Left ventricle myocardium inferior (tissue), 1 donor: ENCODE measurements around the gene SMAD5. TPM values are rescaled to one million over a fixed set of nuclear protein-coding genes. Genes with fewer than 3 reads are reported as not detected.

ENCODE experiments used
- DNase-seq: peaks from one replicate; pipeline ENCODE4 v3.0.0-alpha.2; 2020
- H3K27ac ChIP-seq: fragments of 200-600 bp; replicated peaks from 2 replicates; pipeline ENCODE4 v1.8.0; 2021
- H3K27me3 ChIP-seq: fragments of 200-600 bp; 2 replicates; pipeline ENCODE4 v1.8.0; 2021; ENCODE audit warnings: low read depth
- H3K36me3 ChIP-seq: fragments of 200-600 bp; 2 replicates; pipeline ENCODE4 v1.8.0; 2021
- H3K4me1 ChIP-seq: fragments of 200-600 bp; 2 replicates; pipeline ENCODE4 v1.8.0; 2021
- H3K4me3 ChIP-seq: fragments of 200-600 bp; 2 replicates; pipeline ENCODE4 v1.8.0; 2021; ENCODE audit warnings: mild to moderate bottlenecking, moderate library complexity
- H3K9me3 ChIP-seq: fragments of 200-600 bp; replicated peaks from 2 replicates; pipeline ENCODE4 v1.8.0; 2021
- CTCF ChIP-seq: fragments of 200-600 bp; IDR thresholded peaks from 2 replicates; pipeline ENCODE4 v1.8.0; 2021; ENCODE audit warnings: antibody characterized with exemption, mild to moderate bottlenecking, borderline replicate concordance
- intact Hi-C: fragments of 100-400 bp; cut with micrococcal nuclease; formaldehyde crosslinking; loops from one replicate; pipeline ENCODE4 v1.11.0; 2022
- total RNA-seq: library from RNA; stranded (reverse); fragmentation: NEBNext Ultra II Directional; extraction: Animal tissue kit (Norgen Biotek cat#: 25700); gene quantifications from one replicate; pipeline ENCODE4 v1.2.1, GENCODE V29; 2021
- donor health status: DM: no; HTN: yes; CAD: no; lungs with severe emphysema.

The SMAD5 gene
- total RNA-seq, 1 donor from 2014 or later = 34.8 TPM

- intact Hi-C loops = no loop called here
Observed at GRCh38 chr5:136108766-136109165, 23.9 kb upstream of the SMAD5 start.

GRCh38 chr5:136109453-136110135 is 23.1 kb upstream of the SMAD5 start:
- no peaks in the 10 kb centered on the region for H3K9me3 ChIP-seq
- no peak for TF ChIP-seq CTCF
- no peak overlapping the region for H3K27ac ChIP-seq
- no peak for DNase-seq
- H3K36me3 ChIP-seq = no peaks in the 10 kb centered on the region
- peaks cover 2% of the 10 kb centered on the region for H3K4me1 ChIP-seq
- H3K4me3 ChIP-seq = no peak overlapping the region
- H3K27me3 ChIP-seq = no peaks in the 10 kb centered on the region
- intact Hi-C loops = no loop called here

More at GRCh38 chr5:136108766-136109165, 23.9 kb upstream of the SMAD5 start:
- H3K27me3 ChIP-seq = no peaks in the 10 kb centered on the region
- no peak for TF ChIP-seq CTCF
- DNase-seq = no peak
- H3K4me1 ChIP-seq = peaks cover 10% of the 10 kb centered on the region
- no peaks in the 10 kb centered on the region for H3K9me3 ChIP-seq
- no peak overlapping the region for H3K27ac ChIP-seq
- H3K36me3 ChIP-seq = no peaks in the 10 kb centered on the region
- H3K4me3 ChIP-seq = no peak overlapping the region

- no peak for DNase-seq
- intact Hi-C loops = no loop called here
- TF ChIP-seq CTCF = no peak
- Histone ChIP-seq H3K4me3 (no peak overlapping the region), H3K27ac (no peak overlapping the region), H3K4me1 (no peaks in the 10 kb centered on the region), H3K27me3 (no peaks in the 10 kb centered on the region), H3K9me3 (no peaks in the 10 kb centered on the region), H3K36me3 (no peaks in the 10 kb centered on the region)
Observed at GRCh38 chr5:136113606-136114005, 19.0 kb upstream of the SMAD5 start.

GRCh38 chr5:136114414-136115125 is 18.1 kb upstream of the SMAD5 start:
- no peaks in the 10 kb centered on the region for H3K36me3 ChIP-seq
- no peaks in the 10 kb centered on the region for H3K9me3 ChIP-seq
- H3K4me3 ChIP-seq = no peak overlapping the region
- no peak for TF ChIP-seq CTCF
- no peak for DNase-seq
- no peaks in the 10 kb centered on the region for H3K4me1 ChIP-seq
- H3K27ac ChIP-seq = no peak overlapping the region
- intact Hi-C loops = no loop called here
- H3K27me3 ChIP-seq = no peaks in the 10 kb centered on the region

GRCh38 chr5:136115183-136115865 is 17.3 kb upstream of the SMAD5 start:
- Histone ChIP-seq H3K36me3 (no peaks in the 10 kb centered on the region), H3K4me3 (no peak overlapping the region), H3K9me3 (no peaks in the 10 kb centered on the region), H3K4me1 (no peaks in the 10 kb centered on the region), H3K27me3 (no peaks in the 10 kb centered on the region), H3K27ac (no peak overlapping the region)
- no peak for DNase-seq
- no peak for TF ChIP-seq CTCF
- intact Hi-C loops = no loop called here
